Fibroblast of the conjunctiva (primary cell): ENCODE data around the gene TIE1.
A peak's percentile ranks its signal among the peaks of the same experiment; 100 is the strongest.

Source experiments
- DNase-seq: peaks from one replicate; pipeline ENCODE4 v3.0.0-alpha.2; 2010; ENCODE audit warnings: low read depth

TIE1 gene

GRCh38 chr1:43293896-43294760 lies 6.7 kb upstream of the TIE1 start:
- peak; percentile 30 for DNase-seq

- no peak for DNase-seq
Observed at GRCh38 chr1:43294761-43295160, 6.0 kb upstream of the TIE1 start.

- no peak for DNase-seq
Observed at GRCh38 chr1:43296207-43296606, 4.6 kb upstream of the TIE1 start.

GRCh38 chr1:43298055-43298454 lies 2.7 kb upstream of the TIE1 start:
- DNase-seq: no peak

- DNase-seq: no peak
Observed at GRCh38 chr1:43299101-43299500, 1.7 kb upstream of the TIE1 start.

GRCh38 chr1:43302201-43302600 lies 1.4 kb downstream of the TIE1 start:
- no peak for DNase-seq

- no peak for DNase-seq
Observed at GRCh38 chr1:43302721-43303470, 2.1 kb downstream of the TIE1 start.

- DNase-seq: no peak
Observed at GRCh38 chr1:43303471-43304313, 2.9 kb downstream of the TIE1 start.

- DNase-seq: no peak
Observed at GRCh38 chr1:43304314-43304681, 3.5 kb downstream of the TIE1 start.

- DNase-seq: no peak
Observed at GRCh38 chr1:43304771-43305300, 4.1 kb downstream of the TIE1 start.

- DNase-seq: no peak
Observed at GRCh38 chr1:43305461-43305860, 4.7 kb downstream of the TIE1 start.

- DNase-seq: no peak
Observed at GRCh38 chr1:43305926-43306687, 5.3 kb downstream of the TIE1 start.

- DNase-seq: no peak
Observed at GRCh38 chr1:43306688-43307457, 6.1 kb downstream of the TIE1 start.

GRCh38 chr1:43307458-43308158 lies 6.8 kb downstream of the TIE1 start:
- DNase-seq: no peak

- DNase-seq: no peak
Observed at GRCh38 chr1:43308635-43309404, 8.0 kb downstream of the TIE1 start.

GRCh38 chr1:43309405-43310025 lies 8.7 kb downstream of the TIE1 start:
- DNase-seq: no peak

- DNase-seq: no peak
Observed at GRCh38 chr1:43311521-43311920, 10.7 kb downstream of the TIE1 start.

- DNase-seq: no peak
Observed at GRCh38 chr1:43312212-43312623, 11.4 kb downstream of the TIE1 start.
